ENCODE data around the gene GTF3C2. TPM values are rescaled to one million over a fixed set of nuclear protein-coding genes. Genes with fewer than 3 reads are reported as not detected.
A peak's percentile ranks its signal among the peaks of the same experiment; 100 is the strongest.

The GTF3C2 gene
- total and polyA plus RNA-seq, 4 donors: 28.7 to 61.8 (median 43.7) TPM

- TF ChIP-seq CTCF (IDR thresholded peaks at IDR 0.05; ENCODE audit: control extremely low read depth, extremely low read depth): no peak
- H3K4me3 ChIP-seq: peak overlapping the region; percentile 97
- no peaks in the 10 kb centered on the region for H3K27me3 ChIP-seq (ENCODE audit: control insufficient read depth in 3 of 3, insufficient read depth in 3 of 3, low read length in 2 of 3)
- DNase-seq (peak in 2 of 3 donors; percentile 26 to 38), ATAC-seq (ENCODE audit: insufficient read depth, low FRiP score) (peak; percentile 8)
- peaks cover 2 to 15% (median 8%) of the 10 kb centered on the region in 5 donors for H3K4me1 ChIP-seq (ENCODE audit: control insufficient read depth in 5 of 5, insufficient read depth in 5 of 5, low read length in 5 of 5)
- peak overlapping the region; percentile 67 to 91 for H3K27ac ChIP-seq (ENCODE audit: low read depth in 1 of 2, low read length in 1 of 2)
- 0% methylated on average over 43 to 46 of the region's 46 CpGs for WGBS, 2 donors
- H3K36me3 ChIP-seq (ENCODE audit: control insufficient read depth in 4 of 4, insufficient read depth in 4 of 4, low read length in 4 of 4): peaks cover 26 to 57% (median 48%) of the 10 kb centered on the region in 4 donors
- H3K9me3 ChIP-seq (ENCODE audit: control insufficient read depth in 4 of 4, insufficient read depth in 3 of 4, low read length in 3 of 4): no peaks in the 10 kb centered on the region
- H3K9ac ChIP-seq (ENCODE audit: insufficient read depth in 1 of 2, low read length in 2 of 2): peak overlapping the region; percentile 78 to 88
Measured at GRCh38 chr2:27370816-27371620, 14.5 kb upstream of the GTF3C2 start.

- peak; percentile 93 for ATAC-seq (ENCODE audit: insufficient read depth, low FRiP score)
- TF ChIP-seq CTCF (IDR thresholded peaks at IDR 0.05; ENCODE audit: control extremely low read depth, extremely low read depth): peak; percentile 86
- 0% methylated on average over 80 to 85 of the region's 85 CpGs for WGBS, 2 donors
- Histone ChIP-seq H3K4me3 (peak within 1 kb of the TSS; percentile 97), H3K36me3 (ENCODE audit: control insufficient read depth in 4 of 4, insufficient read depth in 4 of 4, low read length in 4 of 4) (peaks cover 24 to 51% (median 42%) of the 10 kb centered on the region in 4 donors), H3K4me1 (ENCODE audit: control insufficient read depth in 5 of 5, insufficient read depth in 5 of 5, low read length in 5 of 5) (peaks cover 2 to 15% (median 8%) of the 10 kb centered on the region in 5 donors), H3K27ac (ENCODE audit: low read depth in 1 of 2, low read length in 1 of 2) (peak within 1 kb of the TSS; percentile 92 to 95), H3K27me3 (ENCODE audit: control insufficient read depth in 3 of 3, insufficient read depth in 3 of 3, low read length in 2 of 3) (no peaks in the 10 kb centered on the region), H3K9me3 (ENCODE audit: control insufficient read depth in 4 of 4, insufficient read depth in 3 of 4, low read length in 3 of 4) (no peaks in the 10 kb centered on the region), H3K9ac (ENCODE audit: insufficient read depth in 1 of 2, low read length in 2 of 2) (peak within 1 kb of the TSS; percentile 80 to 88)
- DNase-seq: peak; percentile 100
Measured at GRCh38 chr2:27370026-27370815, 13.7 kb upstream of the GTF3C2 start, which contains the start of the genes EIF2B4 and SNX17. TSS of gene EIF2B4 (minus strand) at chr2:27370338. CDS start at chr2:27370314, 24 bp downstream. TSS of gene SNX17 (plus strand) at chr2:27370616. CDS start at chr2:27370744, 128 bp downstream.

- peaks cover 21 to 44% (median 37%) of the 10 kb centered on the region in 4 donors for H3K36me3 ChIP-seq (ENCODE audit: control insufficient read depth in 4 of 4, insufficient read depth in 4 of 4, low read length in 4 of 4)
- ATAC-seq (ENCODE audit: insufficient read depth, low FRiP score): peak; percentile 32
- WGBS, 2 donors: 1% methylated on average over 18 of the region's 18 CpGs
Measured at GRCh38 chr2:27369471-27370025, 13.0 kb upstream of the GTF3C2 start.

More at GRCh38 chr2:27369471-27370025, 13.0 kb upstream of the GTF3C2 start:
- Histone ChIP-seq H3K27me3 (ENCODE audit: control insufficient read depth in 3 of 3, insufficient read depth in 3 of 3, low read length in 2 of 3) (no peaks in the 10 kb centered on the region), H3K9me3 (ENCODE audit: control insufficient read depth in 4 of 4, insufficient read depth in 3 of 4, low read length in 3 of 4) (no peaks in the 10 kb centered on the region), H3K9ac (ENCODE audit: insufficient read depth in 1 of 2, low read length in 2 of 2) (peak overlapping the region; percentile 80 to 82), H3K27ac (ENCODE audit: low read depth in 1 of 2, low read length in 1 of 2) (peak overlapping the region; percentile 92 to 95), H3K4me3 (peak overlapping the region; percentile 78), H3K4me1 (ENCODE audit: control insufficient read depth in 5 of 5, insufficient read depth in 5 of 5, low read length in 5 of 5) (peaks cover 2 to 15% (median 8%) of the 10 kb centered on the region in 5 donors)
- DNase-seq: peak in 2 of 3 donors; percentile 73 to 79
- no peak for TF ChIP-seq CTCF (IDR thresholded peaks at IDR 0.05; ENCODE audit: control extremely low read depth, extremely low read depth)
